GM21825 (cell line): ENCODE data around the gene PRPF38B.
"Not testable (repeated sequence)": the region's sequence is repeated elsewhere in the genome, so short reads cannot be mapped to it uniquely, and the experiment has no call there.

Source experiments
- ATAC-seq: cut with Tn5 transposase; IDR thresholded peaks from one replicate; pipeline ENCODE4 v1.9.1; 2021; ENCODE audit warnings: mild to moderate bottlenecking, moderate library complexity; ENCODE audit not compliant: unreplicated experiment

The PRPF38B gene

DNA sequence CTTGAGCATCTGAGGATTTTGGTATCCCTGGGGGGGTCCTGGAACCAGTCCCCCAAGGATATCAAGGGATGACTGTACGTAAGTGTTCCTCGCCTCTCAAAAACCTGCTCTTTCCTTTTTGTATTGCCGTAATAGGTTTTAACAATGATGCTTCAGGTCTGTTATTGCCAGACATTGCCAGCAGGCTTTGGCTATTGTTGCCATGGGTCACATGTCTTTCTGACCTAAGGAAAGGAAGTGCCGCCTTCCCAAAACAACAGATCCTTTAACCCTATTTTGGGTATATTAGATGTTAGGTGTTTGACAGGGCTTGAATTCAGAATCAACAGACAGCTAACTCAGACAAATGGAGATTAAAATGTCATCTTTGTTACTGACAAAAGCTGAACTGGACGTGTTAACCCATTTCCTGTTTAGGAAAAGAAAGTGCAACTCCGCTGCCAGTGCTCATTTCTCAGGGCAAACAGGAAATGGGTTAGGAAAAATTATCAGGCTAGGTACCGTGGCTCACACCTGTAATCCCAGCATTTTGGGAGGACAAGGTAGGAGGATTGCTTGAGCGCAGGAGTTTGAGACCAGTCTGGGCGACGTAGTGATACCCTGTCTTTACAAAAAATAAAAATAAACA, 12.4 kb upstream of the PRPF38B start:
- no peak for ATAC-seq

DNA sequence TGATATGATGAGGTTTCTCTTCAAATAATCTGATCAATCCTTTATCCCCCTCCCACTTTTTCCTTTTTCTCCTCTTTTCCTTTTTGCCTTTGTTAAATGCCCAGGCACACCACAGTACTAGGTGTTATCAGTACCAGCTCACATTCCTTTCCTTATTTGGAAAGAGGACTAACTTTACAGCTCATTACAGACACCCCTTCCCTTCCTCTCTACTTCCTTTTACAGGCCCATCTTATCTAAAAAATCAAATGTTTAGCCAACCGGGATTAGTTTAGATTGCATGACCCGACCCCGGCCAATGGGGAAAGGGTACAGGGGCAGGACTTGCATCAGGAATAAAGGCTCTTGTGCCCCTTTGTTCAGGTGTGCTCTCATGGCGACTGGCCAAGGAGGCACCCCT, 10.4 kb upstream of the PRPF38B start:
- not testable (repeated sequence) for ATAC-seq

DNA sequence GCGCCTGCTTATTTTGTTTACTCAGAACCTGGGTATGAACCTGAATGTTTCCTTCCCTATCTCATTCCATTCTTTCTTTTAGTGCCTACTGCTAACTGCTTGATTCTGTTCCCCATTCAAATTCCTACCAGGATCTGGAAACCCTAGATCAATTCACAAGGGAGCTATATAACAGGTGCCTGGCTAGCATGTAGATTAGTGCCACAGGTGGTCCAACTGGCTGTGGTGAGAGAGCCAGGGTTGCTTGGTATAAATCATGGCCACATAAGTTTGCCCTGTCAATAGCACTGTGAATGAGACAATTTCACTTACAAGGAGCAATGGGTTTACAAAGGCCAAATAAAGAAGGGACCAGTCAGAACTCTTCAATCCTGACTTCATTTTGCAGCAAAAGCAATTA, 6.6 kb upstream of the PRPF38B start:
- ATAC-seq = no peak

DNA sequence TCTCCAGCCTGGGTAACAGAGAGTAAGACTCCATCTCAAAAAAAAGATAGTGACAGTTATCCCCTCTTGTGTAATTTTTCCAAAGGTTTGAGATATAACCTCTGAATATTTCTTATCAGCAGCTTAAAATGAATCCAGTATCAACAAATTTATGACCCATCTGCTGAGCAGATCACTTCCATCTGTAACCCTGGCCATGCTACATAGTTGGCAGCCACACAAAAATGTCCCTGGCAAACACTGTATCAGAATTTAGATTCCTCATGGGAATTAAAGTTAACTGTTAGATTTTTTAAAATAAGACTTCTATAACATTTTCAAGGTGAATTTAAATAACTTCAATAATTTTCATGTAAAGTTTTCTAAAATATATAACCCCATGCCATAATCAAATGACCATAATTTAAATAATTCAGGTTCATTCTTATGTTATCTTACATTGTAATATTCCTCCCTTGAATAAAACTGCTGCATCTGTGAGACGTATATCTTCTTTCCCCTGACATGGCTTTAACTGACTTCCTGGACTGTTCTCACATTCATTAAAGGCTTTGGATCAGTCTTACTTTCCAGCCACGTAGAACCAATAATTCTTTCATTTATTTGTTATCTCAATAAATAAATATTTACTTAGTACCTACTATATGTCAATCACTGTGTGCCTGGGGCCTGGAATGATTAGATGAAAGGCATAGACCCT, 5.3 kb upstream of the PRPF38B start:
- ATAC-seq = no peak

DNA sequence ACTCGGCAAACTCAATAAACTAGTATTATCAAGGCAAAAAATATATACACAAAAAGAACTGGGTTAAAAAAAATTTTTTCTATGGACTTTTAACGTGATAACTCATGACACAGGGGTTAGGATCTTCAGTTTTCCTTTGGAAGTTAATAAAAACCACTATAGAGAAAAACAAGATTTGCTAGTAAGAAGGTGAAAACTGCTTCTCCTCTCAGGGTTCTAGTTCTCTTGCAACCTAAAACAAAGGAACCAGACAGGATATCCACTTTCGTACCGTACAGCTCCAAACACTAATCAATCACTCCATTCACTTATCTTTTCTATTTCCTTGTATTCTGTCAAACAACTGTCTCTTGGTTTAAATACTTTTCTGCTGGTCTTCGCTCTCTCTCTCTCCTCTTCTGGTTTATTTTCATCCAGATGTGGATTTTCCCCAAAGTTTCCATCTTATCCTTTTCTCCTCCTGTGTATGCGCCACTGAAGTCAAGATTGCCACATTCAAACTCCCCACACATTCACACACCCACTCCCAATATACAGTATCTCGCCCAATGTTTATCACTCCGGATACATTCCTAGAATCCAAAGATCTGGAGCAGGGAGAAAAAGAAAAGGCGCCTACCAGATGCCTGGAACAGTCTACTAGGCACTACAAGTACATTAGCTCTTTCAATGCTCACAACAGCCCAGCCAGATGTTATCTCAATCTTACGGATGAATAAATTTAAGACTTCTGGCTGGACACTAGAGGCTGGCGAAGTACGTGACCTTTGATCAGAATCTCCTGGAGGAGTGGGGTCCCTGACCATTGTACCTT, 775 bp upstream of the PRPF38B start:
- no peak for ATAC-seq

DNA sequence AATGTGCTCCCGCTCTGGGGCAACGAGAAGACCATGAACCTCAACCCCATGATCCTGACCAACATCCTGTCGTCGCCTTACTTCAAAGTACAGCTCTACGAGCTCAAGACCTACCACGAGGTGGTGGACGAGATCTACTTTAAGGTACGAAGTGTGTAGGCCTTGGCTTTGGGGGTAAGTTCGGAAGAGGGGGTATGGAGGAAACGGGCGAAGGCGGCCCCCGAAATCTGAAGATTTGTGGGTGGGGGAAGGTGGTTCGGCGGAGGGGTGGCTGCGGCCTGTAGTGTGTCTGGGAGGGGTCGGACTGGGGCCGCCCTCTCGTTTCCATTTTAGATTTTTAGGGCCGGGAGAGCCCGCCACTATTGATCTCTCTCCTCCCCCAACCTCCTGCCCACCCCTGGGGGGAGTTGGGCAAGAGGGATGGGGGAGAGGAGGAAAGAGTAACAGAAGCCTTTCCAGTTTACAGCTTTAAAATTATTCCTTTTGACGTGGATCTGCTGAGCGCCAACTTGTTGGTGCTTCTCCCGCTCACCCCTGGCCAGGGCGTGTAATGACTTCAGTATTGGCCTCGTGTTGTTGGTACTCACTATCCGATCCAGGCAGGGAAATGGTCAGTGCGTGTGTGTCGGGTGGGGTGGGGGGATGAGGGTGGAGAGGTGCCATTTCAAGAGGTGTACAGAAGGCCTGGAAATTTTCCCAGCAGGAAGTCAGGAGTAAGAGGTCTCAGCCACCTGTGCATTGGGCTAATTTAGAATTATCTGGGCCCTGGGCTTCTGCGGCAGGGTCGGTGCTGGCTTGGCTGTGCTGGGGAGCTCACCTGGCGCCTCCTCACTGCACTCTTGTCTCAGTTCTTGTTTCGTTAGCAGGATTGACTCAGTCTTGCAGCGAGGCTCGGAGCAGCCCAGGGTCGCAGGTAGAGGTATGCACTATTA, 880 bp downstream of the PRPF38B start:
- ATAC-seq = peak; percentile 58

DNA sequence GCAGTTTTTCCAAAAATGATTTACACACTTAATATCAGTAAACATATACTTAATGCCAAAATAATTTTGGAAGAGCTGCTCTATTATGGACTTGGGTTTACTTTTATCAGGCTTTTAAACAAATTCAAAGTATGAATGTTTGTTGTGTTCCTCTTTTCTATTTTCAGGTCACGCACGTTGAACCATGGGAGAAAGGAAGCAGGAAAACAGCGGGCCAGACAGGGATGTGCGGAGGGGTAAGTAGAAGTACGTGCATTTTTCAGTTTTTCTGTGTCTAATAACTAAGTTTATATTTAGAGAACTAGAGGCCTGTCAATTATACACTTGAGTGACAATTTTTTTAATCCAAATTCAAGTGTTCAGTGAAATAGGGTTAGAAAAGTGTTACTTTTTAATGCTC, 3.4 kb downstream of the PRPF38B start:
- ATAC-seq = no peak

DNA sequence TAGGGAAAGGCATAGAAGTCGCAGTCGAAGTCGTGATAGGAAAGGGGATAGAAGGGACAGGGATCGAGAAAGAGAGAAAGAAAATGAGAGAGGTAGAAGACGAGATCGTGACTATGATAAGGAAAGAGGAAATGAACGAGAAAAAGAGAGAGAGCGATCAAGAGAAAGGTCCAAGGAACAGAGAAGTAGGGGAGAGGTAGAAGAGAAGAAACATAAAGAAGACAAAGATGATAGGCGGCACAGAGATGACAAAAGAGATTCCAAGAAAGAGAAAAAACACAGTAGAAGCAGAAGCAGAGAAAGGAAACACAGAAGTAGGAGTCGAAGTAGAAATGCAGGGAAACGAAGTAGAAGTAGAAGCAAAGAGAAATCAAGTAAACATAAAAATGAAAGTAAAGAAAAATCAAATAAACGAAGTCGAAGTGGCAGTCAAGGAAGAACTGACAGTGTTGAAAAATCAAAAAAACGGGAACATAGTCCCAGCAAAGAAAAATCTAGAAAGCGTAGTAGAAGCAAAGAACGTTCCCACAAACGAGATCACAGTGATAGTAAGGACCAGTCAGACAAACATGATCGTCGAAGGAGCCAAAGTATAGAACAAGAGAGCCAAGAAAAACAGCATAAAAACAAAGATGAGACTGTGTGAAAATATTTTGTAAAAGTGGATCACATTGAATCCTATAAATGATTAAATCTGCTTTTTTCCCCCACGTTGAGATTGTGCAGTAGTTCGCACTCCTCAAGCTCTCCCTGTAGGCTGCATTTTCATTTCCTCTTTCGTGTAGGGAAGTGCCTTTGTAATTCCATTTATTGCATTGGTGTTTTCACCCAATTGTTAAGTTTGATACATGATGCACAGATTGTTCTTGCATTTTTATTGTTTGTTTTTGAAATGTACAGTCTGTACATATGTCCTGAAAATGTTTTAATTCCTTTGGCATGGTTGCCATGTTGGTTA, 7.5 kb downstream of the PRPF38B start:
- no peak for ATAC-seq

DNA sequence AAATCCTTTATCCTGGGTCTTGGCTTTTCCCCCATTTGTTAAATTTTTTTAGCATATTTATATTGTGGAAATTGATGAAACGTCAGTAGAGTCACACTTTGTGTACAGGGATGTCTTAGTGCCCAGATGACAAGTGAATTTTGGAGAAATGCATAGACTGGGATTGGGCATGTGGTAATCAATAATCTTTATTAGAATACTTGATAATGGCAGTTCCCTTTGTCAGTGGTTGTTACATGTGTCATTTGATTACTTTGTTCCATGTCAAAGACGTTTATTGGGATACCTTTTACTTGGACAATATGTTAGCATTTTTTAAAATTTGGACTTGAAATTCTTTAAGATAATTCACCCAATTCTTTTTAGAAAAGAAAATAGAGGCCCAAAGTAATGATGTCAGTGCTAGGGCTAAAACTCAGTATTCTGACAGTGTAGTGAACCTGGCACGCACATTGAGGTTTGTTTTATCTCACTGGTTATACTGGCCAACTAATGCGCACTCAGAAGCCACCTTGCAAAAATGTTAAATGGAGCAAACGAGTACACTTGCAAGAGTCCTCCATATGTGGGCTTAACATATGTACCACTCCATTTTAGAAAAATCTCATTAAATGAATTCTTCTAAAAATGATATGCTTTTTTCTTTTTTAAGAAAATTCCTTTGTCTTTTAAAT, 9.2 kb downstream of the PRPF38B start:
- ATAC-seq = no peak

DNA sequence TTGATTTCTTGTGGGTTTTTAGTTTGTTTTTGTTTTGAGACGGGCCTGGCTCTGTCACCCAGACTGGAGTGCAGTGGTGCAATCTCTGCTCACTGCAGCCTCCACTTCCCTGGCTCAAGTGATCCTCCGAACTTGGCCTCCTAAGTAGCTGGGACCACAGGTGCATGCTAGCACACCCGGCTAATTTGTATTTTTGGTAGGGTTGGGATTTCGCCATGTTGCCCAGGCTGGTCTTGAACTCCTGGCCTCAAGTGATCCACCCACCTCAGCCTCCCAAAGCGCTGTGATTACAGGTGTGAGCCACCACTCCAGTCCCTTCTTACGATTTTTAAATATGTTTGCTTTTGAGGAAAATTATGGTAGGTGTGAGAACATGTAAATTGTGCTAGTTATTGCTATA, 10.0 kb downstream of the PRPF38B start:
- not testable (repeated sequence) for ATAC-seq

DNA sequence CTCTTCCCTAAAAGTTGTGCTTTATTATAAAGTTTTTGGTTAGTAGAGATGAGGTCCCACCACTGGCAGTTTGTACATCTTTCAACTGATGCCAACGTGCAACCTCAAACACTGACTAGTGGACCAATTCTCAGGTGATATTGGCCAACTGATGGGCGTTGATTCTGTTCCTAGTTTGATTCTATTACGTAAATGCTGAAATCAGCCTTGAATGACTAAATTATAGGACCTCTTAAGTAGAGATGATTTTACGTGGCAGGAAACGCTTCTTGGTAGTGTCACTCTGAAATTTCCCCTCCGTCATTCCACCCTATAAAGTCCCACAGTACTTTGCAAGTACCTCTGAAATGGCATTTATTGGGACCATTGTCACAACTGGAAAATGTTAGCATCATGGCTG, 11.8 kb downstream of the PRPF38B start:
- no peak for ATAC-seq

DNA sequence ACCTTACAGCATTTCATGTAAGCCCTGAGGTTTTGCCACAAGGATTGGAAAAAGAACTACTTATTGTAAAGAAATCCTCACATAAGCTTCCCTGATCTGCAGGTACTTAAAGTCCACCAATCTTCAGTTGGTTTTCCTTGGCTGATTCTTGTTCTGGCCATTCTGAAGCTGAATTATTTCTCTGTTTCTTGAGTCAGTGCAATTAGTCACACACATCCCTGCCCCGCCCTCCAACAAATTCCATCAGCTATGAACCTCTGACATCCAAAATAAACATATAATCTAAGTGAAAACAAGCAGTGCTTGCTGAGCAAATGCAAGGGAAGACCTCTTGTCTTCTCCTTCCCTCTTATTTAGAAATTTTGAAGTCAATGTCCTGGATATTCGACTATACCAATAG, 12.4 kb downstream of the PRPF38B start:
- ATAC-seq = no peak

DNA sequence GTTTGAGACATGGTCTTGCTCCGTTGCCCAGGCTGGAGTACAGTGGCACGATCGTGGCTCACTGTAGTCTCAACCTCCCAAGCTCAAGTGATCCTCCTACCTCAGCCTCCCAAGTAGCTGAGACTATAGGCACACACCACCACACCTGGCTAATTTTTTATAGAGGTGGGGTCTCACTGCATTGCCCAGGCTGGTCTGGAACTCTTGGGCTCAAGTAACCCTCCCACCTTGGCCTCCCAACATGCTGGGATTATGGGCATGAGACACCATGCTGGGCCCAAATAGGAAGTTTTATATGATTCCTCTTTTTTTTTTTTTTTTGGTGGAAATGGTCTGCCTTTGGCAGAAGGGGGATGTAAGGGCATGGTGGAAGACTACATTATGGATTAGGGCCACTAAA, 14.5 kb downstream of the PRPF38B start:
- no peak for ATAC-seq

DNA sequence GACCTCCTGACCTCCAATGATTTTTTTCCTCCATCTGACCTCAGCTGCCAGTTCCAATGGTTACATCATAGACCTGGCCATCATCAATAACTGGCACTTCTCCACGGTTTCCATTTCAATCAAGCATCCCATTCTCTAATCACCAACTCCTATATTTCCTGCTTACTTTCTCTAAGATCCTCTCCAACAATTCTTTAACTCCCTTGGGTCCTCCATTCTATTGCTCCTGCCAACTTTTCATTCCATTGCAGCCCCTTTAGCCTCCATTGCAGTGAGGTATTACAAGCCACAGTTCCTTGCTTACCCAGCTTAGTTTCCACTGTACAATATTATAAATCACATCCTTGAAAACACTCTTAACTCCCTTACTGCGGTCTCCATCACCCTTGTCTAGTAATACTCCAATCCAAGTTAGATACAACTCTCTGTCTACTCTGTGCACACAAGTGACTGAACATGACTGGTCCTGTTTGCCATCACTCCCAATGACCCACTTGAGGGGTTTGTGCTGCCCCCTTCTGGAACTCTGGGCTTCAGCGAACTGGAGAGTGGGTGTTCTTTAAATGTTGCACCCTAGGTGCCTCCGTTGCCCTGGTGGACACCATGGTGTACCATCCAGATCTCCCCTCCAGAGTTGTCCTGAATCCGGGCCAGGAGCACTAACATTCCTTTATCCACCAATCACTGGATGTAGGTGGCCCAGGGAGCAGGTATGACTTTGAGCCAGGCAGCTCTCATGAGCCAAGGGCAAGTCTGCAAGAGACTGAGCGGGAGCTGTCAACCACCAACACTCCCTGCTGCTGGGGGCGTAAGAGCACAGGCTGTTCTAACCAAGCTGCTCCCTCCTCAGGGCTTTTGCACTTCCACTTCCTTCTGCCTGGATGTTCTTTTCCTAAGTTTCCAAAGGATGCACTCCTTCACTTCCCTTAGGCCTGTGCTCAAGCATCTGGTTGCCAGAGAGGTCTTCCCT, 16.9 kb downstream of the PRPF38B start:
- ATAC-seq = no peak

DNA sequence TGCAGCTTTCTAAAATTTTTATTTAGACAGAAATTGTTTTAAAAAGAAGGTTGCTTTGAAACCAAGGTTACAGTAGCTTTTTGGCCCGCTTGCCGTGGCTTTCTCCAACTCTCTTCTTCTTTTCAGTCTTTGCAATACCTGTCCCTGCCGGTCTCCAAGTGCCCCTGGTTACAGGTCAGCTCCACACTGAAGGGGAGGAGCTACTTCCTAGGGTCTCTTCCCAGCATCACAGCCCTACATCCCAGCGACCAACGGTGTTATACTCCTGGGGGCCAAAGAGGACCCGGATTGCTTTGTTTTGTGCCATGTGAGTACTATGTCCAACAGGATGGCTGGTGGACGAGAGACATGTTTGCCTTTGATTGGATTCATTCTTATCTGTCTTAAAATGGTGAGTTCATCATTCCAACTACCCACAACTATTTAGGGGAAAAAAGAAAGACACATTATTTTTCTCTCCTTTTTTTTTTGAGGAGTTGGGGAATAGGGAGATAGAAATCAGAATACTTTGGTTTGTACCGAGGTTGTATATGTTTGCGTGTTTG, 20.6 kb downstream of the PRPF38B start, which contains the start of gene FNDC7:
FNDC7 (plus strand) TSS at position 303 of the 545 bp plus-strand sequence; CDS start at position 329, 26 bp downstream.
- ATAC-seq = no peak

DNA sequence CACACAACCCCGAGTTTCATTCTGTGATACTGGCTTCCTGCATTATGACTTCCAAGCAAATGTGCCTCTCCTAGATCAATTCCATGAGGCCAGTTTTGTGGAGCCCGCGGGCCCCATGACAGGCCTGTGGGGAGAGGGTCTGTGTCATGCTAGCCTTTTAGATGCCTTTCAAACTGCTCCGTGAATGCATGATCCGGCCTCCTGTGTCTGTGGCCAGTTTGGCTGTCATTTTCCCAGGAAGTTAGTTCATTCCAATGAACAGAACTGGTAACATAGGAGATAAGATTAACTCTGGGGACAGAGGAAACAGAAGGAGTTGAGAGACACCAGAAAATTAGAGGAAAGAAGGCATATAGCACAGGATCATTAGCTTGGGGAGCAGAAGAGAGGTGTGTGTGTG, 23.8 kb downstream of the PRPF38B start:
- no peak for ATAC-seq

DNA sequence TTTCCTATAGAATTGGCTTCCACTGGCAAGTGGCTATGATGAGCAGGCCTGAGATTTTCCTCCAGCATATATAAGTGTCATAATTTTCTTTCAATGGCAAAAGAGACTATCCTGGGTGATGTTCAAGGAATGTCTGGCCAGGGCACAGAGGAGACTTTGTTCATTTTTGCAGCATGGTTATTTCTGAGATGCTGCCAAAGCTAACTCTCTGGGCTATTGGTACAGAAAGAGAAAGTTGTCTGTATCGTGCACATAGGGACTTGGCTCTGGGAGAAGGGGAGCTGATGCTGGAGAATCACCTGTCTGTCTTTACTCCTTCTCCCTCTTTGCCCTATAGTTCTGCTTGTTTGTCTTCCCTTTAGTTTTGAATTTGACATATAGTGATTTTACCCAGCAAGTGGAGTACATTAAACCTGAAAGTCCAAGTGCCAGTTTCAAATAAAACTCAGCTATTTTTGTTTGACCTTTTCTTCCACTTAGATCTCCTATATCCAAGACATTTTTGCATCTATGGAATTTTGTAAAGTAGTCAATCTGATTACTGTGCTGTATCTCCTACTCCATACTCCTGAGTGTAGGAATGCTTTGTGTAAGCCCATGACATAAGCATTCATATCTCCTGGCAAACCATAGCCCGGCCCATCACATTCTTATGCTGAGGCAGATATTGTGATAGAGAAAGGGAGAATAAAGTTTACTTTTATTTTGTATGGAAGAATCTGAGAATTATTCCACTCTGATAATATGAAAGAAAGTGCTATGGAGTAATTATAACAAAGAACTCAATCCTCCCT, 24.5 kb downstream of the PRPF38B start:
- ATAC-seq = no peak
